CD4-positive, alpha-beta T cell (primary cell): ENCODE results near the gene DCLRE1C. TPM values are rescaled to one million over a fixed set of nuclear protein-coding genes. Genes with fewer than 3 reads are reported as not detected.
A peak's percentile ranks its signal among the peaks of the same experiment; 100 is the strongest.
"Not testable (repeated sequence)": the region's sequence is repeated elsewhere in the genome, so short reads cannot be mapped to it uniquely, and the experiment has no call there.

ENCODE experiments used
- ATAC-seq: fragments of 200-7000 bp; cut with Tn5 transposase; one replicate; pipeline ENCODE4 v1.10.0; 2022; ENCODE audit warnings: mild to moderate bottlenecking; ENCODE audit not compliant: poor library complexity
- CTCF ChIA-PET: fragments of 350-600 bp; sonication (Branson Sonifier 250); formaldehyde crosslinking; loops from one replicate; lab custom pipeline; 2021; ENCODE audit warnings: antibody characterized with exemption, inconsistent platforms; lab: Charles Lee
- POLR2A ChIA-PET: fragments of 350-600 bp; sonication (Branson Sonifier 250); formaldehyde crosslinking; loops from one replicate; lab custom pipeline; 2021; ENCODE audit warnings: antibody characterized with exemption, inconsistent platforms; lab: Charles Lee
- DNase-seq, 14 experiments: peaks; one replicate each; pipeline ENCODE4 v3.0.0-alpha.2; 2013 to 2020; ENCODE audit warnings: mixed read lengths in 2 of 14
- H3K27ac ChIP-seq, 2 donors: one replicate each; pipeline versions ENCODE4 v1.5.1 to v1.7.0; 2013; ENCODE audit warnings: low read length in 2 of 2, low read depth in 1 of 2, mild to moderate bottlenecking in 1 of 2
- H3K27me3 ChIP-seq, 2 experiments: 1 replicate in 1 of 2; 2 replicates in 1 of 2; pipeline versions ENCODE4 v1.6.1 to v1.7.0; 2013; ENCODE audit warnings: low read length in 2 of 2, control low read depth in 1 of 2, mild to moderate bottlenecking in 1 of 2, moderate library complexity in 1 of 2; ENCODE audit not compliant: insufficient read depth in 2 of 2, control insufficient read depth in 1 of 2
- H3K36me3 ChIP-seq: one replicate; pipeline ENCODE4 v1.6.1; 2013; ENCODE audit warnings: low read length, control low read depth; ENCODE audit not compliant: insufficient read depth
- H3K4me1 ChIP-seq: one replicate; pipeline ENCODE4 v1.6.1; 2013; ENCODE audit warnings: low read length, control low read depth; ENCODE audit not compliant: insufficient read depth
- H3K4me3 ChIP-seq: one replicate; pipeline ENCODE4 v1.5.1; 2013; ENCODE audit warnings: mild to moderate bottlenecking, low read length, moderate library complexity
- H3K9me3 ChIP-seq, 2 experiments: 1 replicate in 1 of 2; 2 replicates in 1 of 2; pipeline versions ENCODE4 v1.6.1 to v1.7.0; 2013; ENCODE audit warnings: low read length in 2 of 2, mild to moderate bottlenecking in 2 of 2, control low read depth in 1 of 2, moderate library complexity in 1 of 2; ENCODE audit not compliant: control insufficient read depth in 1 of 2, insufficient read depth in 1 of 2
- H3K27ac Mint-ChIP-seq: one replicate; pipeline ENCODE4 v1.8.0; 2020; ENCODE audit warnings: mixed read lengths
- H3K27me3 Mint-ChIP-seq: one replicate; pipeline ENCODE4 v1.8.0; 2021; ENCODE audit warnings: mixed read lengths
- H3K36me3 Mint-ChIP-seq: one replicate; pipeline ENCODE4 v1.8.0; 2021; ENCODE audit warnings: low read depth, mixed read lengths
- H3K4me1 Mint-ChIP-seq: one replicate; pipeline ENCODE4 v1.8.0; 2021; ENCODE audit warnings: low read depth, mixed read lengths
- H3K4me3 Mint-ChIP-seq: one replicate; pipeline ENCODE4 v1.8.0; 2020; ENCODE audit warnings: mild to moderate bottlenecking, mixed read lengths
- H3K9me3 Mint-ChIP-seq: one replicate; pipeline ENCODE4 v1.8.0; 2020; ENCODE audit warnings: mixed read lengths
- CTCF ChIP-seq: fragments of 200-600 bp; IDR thresholded peaks from one replicate; pipeline ENCODE4 v1.8.0; 2022; ENCODE audit warnings: antibody characterized with exemption, mild to moderate bottlenecking
- intact Hi-C, 2 experiments: fragments of 100-400 bp; cut with DNase I in 1 of 2; cut with micrococcal nuclease in 1 of 2; formaldehyde crosslinking; loops; one replicate each; pipeline versions ENCODE4 v1.15.1 to v1.9.0; 2023 to 2025; cut with DNase I, micrococcal nuclease
- total RNA-seq, 174 experiments: library from RNA in 2 of 174; stranded (reverse) in 2 of 174; gene quantifications; one replicate each; pipeline ENCODE4 v1.2.3 and lab custom pipeline; 2021 to 2026

Gene DCLRE1C
- total RNA-seq, 2 experiments from 2014 or later = 11.0 to 15.4 TPM

- no peaks in the 10 kb centered on the region for H3K27me3 ChIP-seq
- H3K4me3 Mint-ChIP-seq = no peak overlapping the region
- POLR2A ChIA-PET = interaction anchor here (1.2 kb wide), 1 partner anchor 12 kb away, joined by 4 read pairs; no protein-coding TSS in a partner anchor
- no peak overlapping the region for H3K4me3 ChIP-seq
- H3K9me3 ChIP-seq = no peaks in the 10 kb centered on the region
- H3K4me1 Mint-ChIP-seq = peaks cover 40% of the 10 kb centered on the region
- no peak for DNase-seq
- peaks cover 42% of the 10 kb centered on the region for H3K4me1 ChIP-seq
- intact Hi-C loops = no loop called here
- peaks cover 52% of the 10 kb centered on the region for H3K36me3 Mint-ChIP-seq
- H3K9me3 Mint-ChIP-seq = no peaks in the 10 kb centered on the region
- no peak for ATAC-seq
- H3K27ac Mint-ChIP-seq = no peak overlapping the region
- no peak for TF ChIP-seq CTCF
- H3K36me3 ChIP-seq = peaks cover 43% of the 10 kb centered on the region
- H3K27ac ChIP-seq = no peak overlapping the region
- no peaks in the 10 kb centered on the region for H3K27me3 Mint-ChIP-seq
- CTCF ChIA-PET = interaction anchor here (1.3 kb wide), 1 partner anchor 157 kb away, joined by 3 read pairs; no protein-coding TSS in a partner anchor
These were observed 4.6 kb downstream of the DCLRE1C start for GRCh38 chr10:14949291-14949690.

- Mint-ChIP-seq H3K9me3 (no peaks in the 10 kb centered on the region), H3K4me3 (no peak overlapping the region), H3K27ac (no peak overlapping the region), H3K36me3 (peaks cover 68% of the 10 kb centered on the region), H3K27me3 (no peaks in the 10 kb centered on the region), H3K4me1 (peaks cover 26% of the 10 kb centered on the region)
- TF ChIP-seq CTCF = no peak
- CTCF ChIA-PET = no interaction called here
- ATAC-seq (no peak), DNase-seq (no peak)
- POLR2A ChIA-PET = no interaction called here
- Histone ChIP-seq H3K4me1 (peaks cover 29% of the 10 kb centered on the region), H3K4me3 (no peak overlapping the region), H3K9me3 (no peaks in the 10 kb centered on the region), H3K36me3 (peaks cover 56% of the 10 kb centered on the region), H3K27ac (no peak overlapping the region), H3K27me3 (no peaks in the 10 kb centered on the region)
- intact Hi-C loops = no loop called here
These were observed 6.6 kb downstream of the DCLRE1C start for GRCh38 chr10:14947268-14947667.

DNA sequence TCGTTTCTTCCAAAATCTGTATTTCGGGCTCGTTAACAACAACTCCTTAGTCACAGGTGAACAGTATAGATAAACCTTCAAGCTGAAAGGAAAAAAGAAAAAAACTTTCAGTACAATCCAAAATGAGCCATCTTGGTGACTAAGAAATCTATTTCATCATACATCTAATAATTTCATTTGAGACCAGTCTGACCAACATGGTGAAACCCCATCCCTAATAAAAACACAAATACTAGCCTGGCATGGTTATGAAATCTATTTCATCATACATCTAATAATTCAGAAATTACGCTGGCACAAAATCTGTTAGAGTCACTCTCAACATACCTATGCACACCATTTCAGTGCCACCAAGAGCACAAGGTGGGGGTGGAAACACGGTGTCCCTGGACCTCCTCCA, 8.8 kb downstream of the DCLRE1C start:
- no peak for ATAC-seq
- intact Hi-C loops = no loop called here
- no peak overlapping the region for H3K4me3 Mint-ChIP-seq
- no peak overlapping the region for H3K27ac ChIP-seq
- ChIA-PET POLR2A (no interaction called here), CTCF (no interaction called here)
- no peak for DNase-seq
- H3K9me3 Mint-ChIP-seq = no peaks in the 10 kb centered on the region
- no peak for TF ChIP-seq CTCF
- H3K27me3 ChIP-seq = no peaks in the 10 kb centered on the region
- H3K36me3 ChIP-seq = peaks cover 65% of the 10 kb centered on the region
- H3K27ac Mint-ChIP-seq = no peak overlapping the region
- no peaks in the 10 kb centered on the region for H3K9me3 ChIP-seq
- no peaks in the 10 kb centered on the region for H3K27me3 Mint-ChIP-seq
- H3K4me1 ChIP-seq = peaks cover 17% of the 10 kb centered on the region
- H3K36me3 Mint-ChIP-seq = peaks cover 72% of the 10 kb centered on the region
- peaks cover 12% of the 10 kb centered on the region for H3K4me1 Mint-ChIP-seq
- H3K4me3 ChIP-seq = no peak overlapping the region

DNA sequence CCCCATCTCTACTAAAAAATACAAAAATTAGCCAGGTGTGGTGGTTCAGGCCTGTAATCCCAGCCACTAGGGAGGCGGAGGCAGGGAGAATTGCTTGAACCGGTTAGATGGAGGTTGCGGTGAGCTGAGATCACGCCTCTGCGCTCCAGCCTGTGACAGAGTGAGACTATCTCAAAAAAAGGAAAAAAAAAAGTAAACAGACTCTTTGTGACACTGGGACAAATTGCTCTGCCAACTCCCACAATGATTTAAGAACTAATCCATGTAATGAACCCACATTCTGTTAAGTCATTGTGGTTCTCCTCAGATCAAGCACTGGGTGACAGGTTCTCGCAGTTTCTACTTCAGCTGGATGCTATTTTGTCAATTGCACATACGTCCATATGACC, 11.0 kb downstream of the DCLRE1C start:
- peaks cover 47% of the 10 kb centered on the region for H3K36me3 ChIP-seq
- POLR2A ChIA-PET, DNase-seq, H3K9me3 ChIP-seq, H3K9me3 Mint-ChIP-seq, CTCF ChIA-PET, intact Hi-C loops, H3K27me3 ChIP-seq, H3K27ac ChIP-seq, H3K27me3 Mint-ChIP-seq, H3K4me3 Mint-ChIP-seq, H3K4me1 Mint-ChIP-seq, H3K4me3 ChIP-seq, ATAC-seq: not testable (repeated sequence)
- Mint-ChIP-seq H3K36me3 (peaks cover 65% of the 10 kb centered on the region), H3K27ac (peak overlapping the region; percentile 17)
- H3K4me1 ChIP-seq = peaks cover 11% of the 10 kb centered on the region

DNA sequence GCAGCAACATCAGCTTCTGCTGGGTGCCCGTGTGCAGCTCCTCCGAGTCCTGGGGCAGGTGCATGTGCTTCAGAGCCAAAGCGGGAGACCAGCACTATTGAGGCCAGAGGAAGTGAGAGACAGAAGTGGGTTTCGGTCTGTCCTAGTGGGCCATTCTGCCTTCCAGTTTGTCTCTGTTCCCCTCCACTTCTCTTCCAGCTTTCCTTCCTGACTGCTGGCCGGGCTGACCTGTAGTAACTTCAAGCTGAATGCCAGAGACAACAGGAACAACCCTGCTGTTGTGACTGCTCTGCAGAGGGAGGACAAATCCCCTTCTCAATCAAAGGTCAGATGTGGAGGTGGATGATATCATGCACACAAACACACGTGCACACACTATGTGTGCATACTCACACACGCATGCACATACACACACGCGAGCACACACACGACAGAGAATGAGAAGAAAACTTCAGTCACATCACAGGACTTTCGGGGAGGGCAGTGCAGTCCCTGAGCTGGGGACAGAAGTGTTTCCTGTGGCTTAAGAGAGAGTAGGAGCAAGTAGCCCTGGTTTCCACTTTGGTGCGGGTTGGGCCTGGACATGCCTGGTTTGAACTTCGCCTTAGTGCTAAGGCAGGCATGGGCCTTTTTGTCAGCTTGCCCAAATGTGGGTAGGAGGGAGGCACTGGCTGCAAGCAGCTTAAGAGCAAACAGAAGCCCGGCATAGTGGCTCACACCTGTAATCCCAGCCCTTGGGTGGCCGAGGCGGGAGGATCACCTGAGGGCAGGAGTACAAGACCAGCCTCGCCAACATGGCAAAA, 11.5 kb downstream of the DCLRE1C start:
- H3K4me1 ChIP-seq = peaks cover 11% of the 10 kb centered on the region
- H3K9me3 Mint-ChIP-seq, ATAC-seq, intact Hi-C loops, POLR2A ChIA-PET, H3K4me1 Mint-ChIP-seq, H3K4me3 ChIP-seq, H3K9me3 ChIP-seq, H3K4me3 Mint-ChIP-seq, H3K27me3 Mint-ChIP-seq, H3K27ac ChIP-seq, DNase-seq, H3K27me3 ChIP-seq: not testable (repeated sequence)
- H3K36me3 Mint-ChIP-seq = peaks cover 62% of the 10 kb centered on the region
- CTCF ChIA-PET = interaction anchor here (0.6 kb wide), 1 partner anchor 18 kb away, joined by 3 read pairs; no protein-coding TSS in a partner anchor
- peak overlapping the region; percentile 17 for H3K27ac Mint-ChIP-seq
- H3K36me3 ChIP-seq = peaks cover 44% of the 10 kb centered on the region
